ENCODE results near the gene DDX23.

DNA sequence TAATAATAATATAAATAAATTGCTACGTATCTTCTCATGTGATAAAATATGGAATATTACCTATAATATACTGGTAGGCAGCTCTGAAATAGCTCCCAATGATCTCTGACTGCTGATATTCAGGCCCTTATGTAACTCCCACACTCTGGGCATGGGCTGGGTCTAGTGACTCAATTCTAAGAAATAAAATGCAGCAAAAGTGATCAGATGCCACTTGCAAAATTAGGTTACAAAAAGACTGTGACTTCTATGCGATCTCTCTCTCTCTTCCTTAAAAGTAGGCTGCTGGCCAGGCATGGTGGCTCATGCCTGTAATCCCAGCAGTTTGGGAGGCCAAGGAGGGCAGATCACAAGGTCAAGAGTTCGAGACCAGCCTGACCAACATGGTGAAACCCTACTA, 44.0 kb downstream of the DDX23 start:
- TF ChIP-seq, protein P1, sequence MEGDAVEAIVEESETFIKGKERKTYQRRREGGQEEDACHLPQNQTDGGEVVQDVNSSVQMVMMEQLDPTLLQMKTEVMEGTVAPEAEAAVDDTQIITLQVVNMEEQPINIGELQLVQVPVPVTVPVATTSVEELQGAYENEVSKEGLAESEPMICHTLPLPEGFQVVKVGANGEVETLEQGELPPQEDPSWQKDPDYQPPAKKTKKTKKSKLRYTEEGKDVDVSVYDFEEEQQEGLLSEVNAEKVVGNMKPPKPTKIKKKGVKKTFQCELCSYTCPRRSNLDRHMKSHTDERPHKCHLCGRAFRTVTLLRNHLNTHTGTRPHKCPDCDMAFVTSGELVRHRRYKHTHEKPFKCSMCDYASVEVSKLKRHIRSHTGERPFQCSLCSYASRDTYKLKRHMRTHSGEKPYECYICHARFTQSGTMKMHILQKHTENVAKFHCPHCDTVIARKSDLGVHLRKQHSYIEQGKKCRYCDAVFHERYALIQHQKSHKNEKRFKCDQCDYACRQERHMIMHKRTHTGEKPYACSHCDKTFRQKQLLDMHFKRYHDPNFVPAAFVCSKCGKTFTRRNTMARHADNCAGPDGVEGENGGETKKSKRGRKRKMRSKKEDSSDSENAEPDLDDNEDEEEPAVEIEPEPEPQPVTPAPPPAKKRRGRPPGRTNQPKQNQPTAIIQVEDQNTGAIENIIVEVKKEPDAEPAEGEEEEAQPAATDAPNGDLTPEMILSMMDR (conservative IDR thresholded peaks at IDR 0.05; ENCODE audit: low read depth, low read length) = no peak
- no peak for TF ChIP-seq EZH2 (IDR thresholded peaks at IDR 0.05; ENCODE audit: low read length, unreplicated experiment)
